ENCODE data around the gene CD2. TPM values are rescaled to one million over a fixed set of nuclear protein-coding genes. Genes with fewer than 3 reads are reported as not detected.
A peak's percentile ranks its signal among the peaks of the same experiment; 100 is the strongest.

The CD2 gene
- total and polyA plus RNA-seq, 2 experiments from 2014 or later = not detected

GRCh38 chr1:116741836-116742565 is 12.2 kb upstream of the CD2 start:
- TF ChIP-seq EZH2phosphoT487 (IDR thresholded peaks at IDR 0.05; ENCODE audit: insufficient read depth, low read depth) (no peak), EZH2 (IDR thresholded peaks at IDR 0.05; ENCODE audit: insufficient read depth, poor library complexity, severe bottlenecking) (no peak)
- H3K4me1 ChIP-seq (ENCODE audit: insufficient read depth) = no peaks in the 10 kb centered on the region
- DNase-seq = no peak
- WGBS, 2 experiments (ENCODE audit: low coverage in 1 of 2, low lambda C conversion rate in 2 of 2, missing lambda C conversion rate in 2 of 2) = 78 to 84% methylated on average over 42 of the region's 42 CpGs
- H3K36me3 ChIP-seq (ENCODE audit: low read depth) = no peaks in the 10 kb centered on the region
- H3K9me3 ChIP-seq (ENCODE audit: low read depth) = no peaks in the 10 kb centered on the region
- no peaks in the 10 kb centered on the region for H3K9me2 ChIP-seq (ENCODE audit: insufficient read depth)
- 0 out of 2 replicates have a peak, but pooled peaks cover 3% of the 10 kb centered on the region for H3K27me3 ChIP-seq (replicated peaks; ENCODE audit: insufficient read depth)
- H3F3A ChIP-seq (ENCODE audit: insufficient read depth) = no peaks in the 10 kb centered on the region
- in situ Hi-C loops (cut with MboI) = no loop called here
- no peak overlapping the region for H3K4me3 ChIP-seq
- no peaks in the 10 kb centered on the region for H3K79me2 ChIP-seq (ENCODE audit: insufficient read depth)
- no peak overlapping the region for H3K27ac ChIP-seq
- no peak overlapping the region for H3K9ac ChIP-seq
- H4K20me1 ChIP-seq (ENCODE audit: insufficient read depth) = no peaks in the 10 kb centered on the region
- H2AFZ ChIP-seq = no peak overlapping the region
- H3K4me2 ChIP-seq (ENCODE audit: unreplicated experiment) = no peak overlapping the region

- Histone ChIP-seq H2AFZ (no peak overlapping the region), H3K27ac (no peak overlapping the region), H4K20me1 (ENCODE audit: insufficient read depth) (no peaks in the 10 kb centered on the region), H3K4me1 (ENCODE audit: insufficient read depth) (no peaks in the 10 kb centered on the region), H3K27me3 (replicated peaks; ENCODE audit: insufficient read depth) (0 out of 2 replicates have a peak, but pooled peaks cover 3% of the 10 kb centered on the region), H3F3A (ENCODE audit: insufficient read depth) (no peaks in the 10 kb centered on the region), H3K36me3 (ENCODE audit: low read depth) (no peaks in the 10 kb centered on the region), H3K9me2 (ENCODE audit: insufficient read depth) (no peaks in the 10 kb centered on the region), H3K9me3 (ENCODE audit: low read depth) (no peaks in the 10 kb centered on the region), H3K79me2 (ENCODE audit: insufficient read depth) (no peaks in the 10 kb centered on the region), H3K4me2 (ENCODE audit: unreplicated experiment) (no peak overlapping the region), H3K4me3 (no peak overlapping the region), H3K9ac (no peak overlapping the region)
- no peak for TF ChIP-seq EZH2phosphoT487 (IDR thresholded peaks at IDR 0.05; ENCODE audit: insufficient read depth, low read depth)
- TF ChIP-seq EZH2 (IDR thresholded peaks at IDR 0.05; ENCODE audit: insufficient read depth, poor library complexity, severe bottlenecking) = no peak
- WGBS, 2 experiments (ENCODE audit: low coverage in 1 of 2, low lambda C conversion rate in 2 of 2, missing lambda C conversion rate in 2 of 2) = 47 to 52% methylated on average over 4 of the region's 4 CpGs
- DNase-seq = peak; percentile 14
- in situ Hi-C loops (cut with MboI) = no loop called here
These were observed 10.7 kb upstream of the CD2 start for GRCh38 chr1:116743535-116743934.

GRCh38 chr1:116748272-116748671 is 6.0 kb upstream of the CD2 start:
- Histone ChIP-seq H3F3A (ENCODE audit: insufficient read depth) (no peaks in the 10 kb centered on the region), H3K27me3 (replicated peaks; ENCODE audit: insufficient read depth) (0 out of 2 replicates have a peak, but pooled peaks cover under 1% of the 10 kb centered on the region), H3K79me2 (ENCODE audit: insufficient read depth) (no peaks in the 10 kb centered on the region), H4K20me1 (ENCODE audit: insufficient read depth) (no peaks in the 10 kb centered on the region), H3K27ac (no peak overlapping the region), H2AFZ (no peak overlapping the region), H3K9me2 (ENCODE audit: insufficient read depth) (no peaks in the 10 kb centered on the region), H3K9ac (no peak overlapping the region), H3K4me3 (no peak overlapping the region), H3K36me3 (ENCODE audit: low read depth) (no peaks in the 10 kb centered on the region), H3K4me1 (ENCODE audit: insufficient read depth) (no peaks in the 10 kb centered on the region), H3K9me3 (ENCODE audit: low read depth) (no peaks in the 10 kb centered on the region), H3K4me2 (ENCODE audit: unreplicated experiment) (no peak overlapping the region)
- no peak for DNase-seq
- WGBS, 2 experiments (ENCODE audit: low coverage in 1 of 2, low lambda C conversion rate in 2 of 2, missing lambda C conversion rate in 2 of 2) = 55 to 59% methylated on average over 3 of the region's 3 CpGs
- in situ Hi-C loops (cut with MboI) = no loop called here
- no peak for TF ChIP-seq EZH2phosphoT487 (IDR thresholded peaks at IDR 0.05; ENCODE audit: insufficient read depth, low read depth)
- TF ChIP-seq EZH2 (IDR thresholded peaks at IDR 0.05; ENCODE audit: insufficient read depth, poor library complexity, severe bottlenecking) = no peak

GRCh38 chr1:116751146-116751545 is 3.1 kb upstream of the CD2 start:
- Histone ChIP-seq H4K20me1 (ENCODE audit: insufficient read depth) (no peaks in the 10 kb centered on the region), H3K4me1 (ENCODE audit: insufficient read depth) (no peaks in the 10 kb centered on the region), H3K79me2 (ENCODE audit: insufficient read depth) (no peaks in the 10 kb centered on the region), H3K27me3 (replicated peaks; ENCODE audit: insufficient read depth) (peaks cover 9% of the 10 kb centered on the region; the same call in 1 of the 2 replicates), H3K36me3 (ENCODE audit: low read depth) (no peaks in the 10 kb centered on the region), H3F3A (ENCODE audit: insufficient read depth) (no peaks in the 10 kb centered on the region), H3K9ac (no peak overlapping the region), H3K9me3 (ENCODE audit: low read depth) (no peaks in the 10 kb centered on the region), H2AFZ (no peak overlapping the region), H3K4me3 (no peak overlapping the region), H3K4me2 (ENCODE audit: unreplicated experiment) (no peak overlapping the region), H3K9me2 (ENCODE audit: insufficient read depth) (no peaks in the 10 kb centered on the region), H3K27ac (no peak overlapping the region)
- in situ Hi-C loops (cut with MboI) = no loop called here
- TF ChIP-seq EZH2 (IDR thresholded peaks at IDR 0.05; ENCODE audit: insufficient read depth, poor library complexity, severe bottlenecking) (no peak), EZH2phosphoT487 (IDR thresholded peaks at IDR 0.05; ENCODE audit: insufficient read depth, low read depth) (no peak)
- 42 to 45% methylated on average over 4 of the region's 4 CpGs for WGBS, 2 experiments (ENCODE audit: low coverage in 1 of 2, low lambda C conversion rate in 2 of 2, missing lambda C conversion rate in 2 of 2)
- DNase-seq = no peak

Measured in GM23248 (cell line).